AG20443 (cell line): ENCODE measurements around the gene PARP6.
A peak's percentile ranks its signal among the peaks of the same experiment; 100 is the strongest.

Experiments used
- DNase-seq: peaks from one replicate; pipeline ENCODE4 v3.0.0; 2012; ENCODE audit warnings: low spot score, mixed read lengths

PARP6 gene, protein sequence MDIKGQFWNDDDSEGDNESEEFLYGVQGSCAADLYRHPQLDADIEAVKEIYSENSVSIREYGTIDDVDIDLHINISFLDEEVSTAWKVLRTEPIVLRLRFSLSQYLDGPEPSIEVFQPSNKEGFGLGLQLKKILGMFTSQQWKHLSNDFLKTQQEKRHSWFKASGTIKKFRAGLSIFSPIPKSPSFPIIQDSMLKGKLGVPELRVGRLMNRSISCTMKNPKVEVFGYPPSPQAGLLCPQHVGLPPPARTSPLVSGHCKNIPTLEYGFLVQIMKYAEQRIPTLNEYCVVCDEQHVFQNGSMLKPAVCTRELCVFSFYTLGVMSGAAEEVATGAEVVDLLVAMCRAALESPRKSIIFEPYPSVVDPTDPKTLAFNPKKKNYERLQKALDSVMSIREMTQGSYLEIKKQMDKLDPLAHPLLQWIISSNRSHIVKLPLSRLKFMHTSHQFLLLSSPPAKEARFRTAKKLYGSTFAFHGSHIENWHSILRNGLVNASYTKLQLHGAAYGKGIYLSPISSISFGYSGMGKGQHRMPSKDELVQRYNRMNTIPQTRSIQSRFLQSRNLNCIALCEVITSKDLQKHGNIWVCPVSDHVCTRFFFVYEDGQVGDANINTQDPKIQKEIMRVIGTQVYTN

DNA sequence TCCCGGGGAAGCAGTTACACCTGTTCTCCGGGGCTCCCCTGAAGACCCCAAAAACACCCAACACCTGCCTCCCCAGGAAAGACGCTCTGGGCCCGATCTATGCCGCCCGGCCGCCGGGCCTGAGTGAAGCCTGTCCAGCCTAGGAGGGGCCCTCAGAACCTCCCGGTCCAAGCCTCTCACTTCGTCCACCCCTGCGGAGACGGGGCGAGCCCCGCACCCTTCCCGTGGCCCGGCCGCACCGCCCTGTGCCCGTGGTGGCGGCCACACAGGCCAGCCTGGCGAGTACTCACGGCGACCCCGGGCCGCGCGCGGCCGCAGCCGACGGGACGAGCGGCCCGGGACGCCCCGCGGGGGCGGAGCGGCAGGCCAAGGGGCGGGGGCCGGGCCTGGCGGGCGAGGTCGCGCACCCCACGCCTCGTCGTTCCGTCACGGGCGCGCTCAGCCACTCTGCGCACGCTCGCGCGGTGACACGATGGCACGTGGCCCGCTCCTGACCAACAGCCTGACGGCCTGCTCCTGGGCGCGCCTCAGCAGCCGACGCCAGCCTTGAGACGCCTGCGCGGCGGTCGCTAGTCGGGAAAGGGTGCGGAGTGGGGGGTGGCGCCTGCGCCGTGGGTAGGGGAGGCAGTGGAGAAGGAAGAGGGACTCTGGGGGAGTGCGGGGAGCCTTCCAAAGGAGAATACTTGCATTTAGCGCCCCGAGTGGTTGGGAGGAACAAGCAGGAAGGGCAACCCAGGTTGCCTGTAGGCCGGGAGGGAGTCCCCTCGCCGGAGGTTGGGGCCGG lies at the start of gene PARP6:
PARP6 (minus strand) TSS at position 342 of the 784 bp plus-strand sequence. CDS start 5,077 bp downstream, outside the sequence.
- DNase-seq: peak; percentile 100

DNA sequence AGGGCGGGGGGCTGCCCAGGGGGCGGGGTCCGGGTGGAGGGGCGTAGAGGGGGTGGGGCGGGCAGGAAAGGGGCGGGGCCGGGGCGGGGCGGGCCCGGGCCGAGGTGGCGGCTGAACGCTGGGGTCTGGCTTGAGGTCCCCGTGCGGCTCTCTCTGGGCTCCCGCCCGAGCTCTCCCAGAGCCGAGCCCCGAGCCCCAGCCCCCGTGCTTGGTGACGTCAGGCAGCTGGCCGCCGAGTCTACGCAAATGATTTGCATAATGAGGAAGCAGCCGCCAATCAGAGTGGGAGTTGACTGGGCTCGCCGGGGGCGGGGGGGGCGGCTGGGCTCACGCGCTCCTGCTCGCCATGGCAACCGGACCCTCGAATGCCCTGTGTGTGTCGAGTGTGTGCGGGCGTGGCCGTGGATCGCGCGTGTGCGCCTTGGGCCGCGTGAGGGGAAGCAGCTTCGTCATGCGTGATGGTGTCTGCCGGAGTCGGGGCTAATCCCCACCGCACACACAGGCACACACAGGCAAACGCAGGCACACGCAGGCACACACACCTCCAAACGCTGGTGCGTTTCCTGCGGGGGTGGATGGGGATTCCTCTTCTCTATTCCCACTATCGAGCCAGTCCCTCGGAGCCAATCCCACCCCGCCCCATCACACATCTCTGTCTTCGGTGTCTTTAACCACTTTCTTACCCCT lies 47.8 kb upstream of the PARP6 start, which contains the start of gene CELF6:
CELF6 (minus strand) TSS at position 173 of the 687 bp plus-strand sequence. CDS start 283 bp downstream, outside the sequence.
- peak; percentile 90 for DNase-seq

DNA sequence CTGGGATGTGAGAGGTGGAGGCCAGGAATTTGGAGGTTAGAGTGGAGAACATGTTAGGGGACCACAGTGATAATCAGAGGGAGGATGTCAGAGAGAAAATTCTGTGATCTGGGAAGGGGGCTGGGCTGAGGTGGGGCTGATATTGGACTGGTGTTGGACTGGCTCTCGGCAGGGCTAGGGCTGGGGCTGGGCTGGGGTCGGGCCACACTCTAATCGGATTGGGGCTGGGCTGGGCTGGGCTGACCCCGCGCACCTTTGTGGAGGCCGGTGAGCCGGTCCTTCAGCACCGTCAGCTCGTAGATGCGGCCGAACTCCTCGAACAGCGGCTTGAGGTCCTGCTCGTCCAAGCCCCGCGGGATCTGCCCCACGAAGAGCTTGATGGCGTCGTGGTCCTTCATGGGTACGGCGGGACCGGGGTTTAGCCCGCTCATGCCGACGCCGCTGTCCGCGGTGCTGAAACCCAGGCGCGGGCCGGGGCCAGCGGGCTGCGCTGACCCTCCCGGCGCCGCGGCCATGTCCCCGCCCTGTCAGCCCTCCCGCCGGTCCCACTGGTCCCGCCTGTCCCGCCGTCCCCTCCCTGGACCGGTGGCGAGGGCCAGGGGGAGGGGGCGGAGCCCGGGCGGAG lies 47.1 kb upstream of the PARP6 start:
- DNase-seq: peak; percentile 94

DNA sequence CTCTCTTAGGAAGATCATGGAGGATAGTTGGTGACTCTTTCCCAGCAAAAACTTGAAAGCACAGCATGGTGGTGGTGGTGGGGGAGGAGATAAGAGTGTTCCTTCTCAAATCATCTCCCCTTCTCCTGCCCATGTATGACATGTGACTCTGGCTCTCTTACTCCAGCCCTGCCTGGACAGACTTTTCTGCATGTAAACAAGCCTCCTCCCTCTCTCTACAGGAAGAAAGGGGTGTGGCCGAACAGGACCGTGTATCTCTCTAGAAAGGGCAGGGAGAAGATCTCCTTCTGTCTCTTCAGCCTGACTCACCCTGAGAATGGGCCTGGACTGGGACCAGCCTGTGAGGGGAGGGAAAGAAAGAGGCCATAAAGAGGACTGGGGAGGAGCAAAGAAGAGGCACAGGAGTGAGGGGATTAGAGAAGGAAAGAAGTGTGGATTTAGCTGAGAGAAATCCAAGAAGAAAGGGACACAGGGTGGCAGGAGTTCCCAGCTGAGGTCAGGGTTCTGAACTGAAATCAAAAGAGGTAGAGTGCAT lies 46.1 kb upstream of the PARP6 start:
- DNase-seq: no peak

DNA sequence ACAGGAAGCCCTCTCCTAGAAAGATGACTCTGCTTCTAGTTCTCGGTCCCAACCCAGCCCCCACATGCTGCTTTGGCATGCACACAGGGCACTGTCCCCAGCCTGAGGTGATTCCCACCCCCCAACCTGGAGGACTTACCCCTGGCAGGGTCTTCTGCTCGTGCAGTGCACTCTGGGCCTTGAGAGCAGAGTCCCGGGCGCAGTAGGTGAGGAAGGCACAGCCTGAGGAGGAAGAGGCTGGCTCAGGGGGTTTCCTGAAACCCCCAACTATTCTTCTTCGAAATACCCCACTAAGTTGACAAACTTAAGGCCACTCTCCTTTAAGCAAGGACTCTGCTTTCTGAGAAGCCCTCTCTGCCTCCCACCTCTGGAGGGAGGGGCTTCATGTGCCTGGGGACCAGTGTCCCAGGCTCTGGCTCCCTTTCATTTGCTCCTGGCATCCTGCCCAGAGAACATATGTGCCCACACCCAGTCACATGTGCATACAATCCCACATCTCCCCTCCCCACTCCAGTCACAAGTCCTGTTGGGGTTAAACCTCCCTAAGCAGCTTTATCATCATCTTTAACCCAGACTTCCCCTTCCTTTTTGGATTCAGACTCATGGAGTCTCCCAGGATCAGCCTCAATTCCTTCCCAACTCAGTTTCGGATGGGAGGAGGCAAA lies 43.5 kb upstream of the PARP6 start:
- no peak for DNase-seq

DNA sequence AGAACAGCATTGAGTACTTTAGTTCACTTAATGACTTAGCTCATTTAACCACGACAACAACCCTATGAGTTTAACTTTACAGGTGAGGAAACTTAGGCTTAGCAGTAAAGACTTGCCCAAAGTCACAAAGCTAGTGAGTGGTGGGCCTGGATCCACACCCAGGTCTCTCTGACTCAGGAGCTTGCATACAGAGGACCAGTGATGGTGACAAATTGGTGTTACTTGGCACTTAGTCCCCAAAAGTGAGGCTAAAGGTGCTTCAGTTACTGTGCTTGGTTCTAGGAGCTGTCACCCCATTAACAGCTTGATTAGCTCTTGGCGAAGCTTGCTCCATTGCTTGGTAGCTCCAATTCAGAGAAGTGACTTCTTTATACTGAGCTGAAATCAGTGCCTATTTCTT lies 41.5 kb upstream of the PARP6 start:
- no peak for DNase-seq

DNA sequence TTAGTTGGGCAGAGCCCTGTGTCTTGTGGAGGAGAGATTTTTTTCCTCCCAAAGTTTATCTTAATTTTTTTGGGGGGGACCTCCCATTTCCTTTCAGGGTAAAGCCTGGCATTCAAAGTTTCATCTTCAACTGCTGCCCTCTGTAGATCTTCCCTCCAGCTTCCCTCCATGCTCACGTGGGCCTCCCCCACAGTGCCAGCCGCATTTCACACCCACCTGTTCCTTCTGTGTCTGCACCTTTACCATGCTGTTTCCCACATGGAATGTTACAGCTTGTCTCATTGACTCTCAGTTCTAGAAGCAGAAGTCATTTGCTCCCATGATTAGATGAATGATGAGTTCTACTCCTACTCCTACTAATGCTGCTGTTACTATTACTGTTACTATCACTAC lies 41.1 kb upstream of the PARP6 start:
- DNase-seq: no peak

DNA sequence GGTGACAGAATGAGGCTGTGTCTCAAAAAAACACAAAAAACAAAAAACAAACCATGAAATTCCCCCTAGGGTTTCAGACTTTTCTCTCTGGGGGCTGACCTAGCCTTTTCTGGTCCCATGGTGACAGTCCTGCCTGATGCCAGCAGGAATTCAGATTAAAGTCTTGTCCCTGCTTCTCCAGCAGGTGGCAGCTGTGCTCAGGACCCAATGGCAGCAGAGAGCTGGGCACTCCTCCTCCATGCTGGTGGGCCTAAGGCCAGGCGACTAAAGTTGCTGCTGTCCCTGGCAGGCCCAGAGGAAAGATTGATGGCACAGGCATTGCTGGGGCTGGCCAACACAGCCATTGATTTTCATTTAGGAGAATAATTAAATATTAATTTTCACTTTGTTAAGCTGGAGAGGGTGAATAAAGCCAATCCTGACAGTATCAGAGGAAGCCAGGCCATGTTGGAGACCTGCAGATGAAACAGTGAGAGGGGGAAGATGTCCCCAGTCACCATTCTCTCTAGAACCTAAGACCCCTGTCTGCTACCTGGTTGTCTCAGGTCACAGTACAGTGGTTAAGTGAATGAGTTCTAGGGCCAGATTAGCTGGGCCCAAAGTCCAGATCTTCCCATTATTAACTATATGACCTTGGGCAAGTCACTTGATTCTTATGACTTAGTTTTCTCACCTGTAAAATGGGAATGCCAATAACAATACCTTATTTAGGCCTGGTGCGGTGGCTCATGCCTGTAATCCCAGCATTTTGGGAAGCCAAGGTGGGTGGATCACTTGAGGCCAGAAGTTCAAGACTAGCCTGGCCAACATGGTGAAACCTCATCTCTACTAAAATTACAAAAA lies 40.5 kb upstream of the PARP6 start:
- DNase-seq: peak; percentile 93

DNA sequence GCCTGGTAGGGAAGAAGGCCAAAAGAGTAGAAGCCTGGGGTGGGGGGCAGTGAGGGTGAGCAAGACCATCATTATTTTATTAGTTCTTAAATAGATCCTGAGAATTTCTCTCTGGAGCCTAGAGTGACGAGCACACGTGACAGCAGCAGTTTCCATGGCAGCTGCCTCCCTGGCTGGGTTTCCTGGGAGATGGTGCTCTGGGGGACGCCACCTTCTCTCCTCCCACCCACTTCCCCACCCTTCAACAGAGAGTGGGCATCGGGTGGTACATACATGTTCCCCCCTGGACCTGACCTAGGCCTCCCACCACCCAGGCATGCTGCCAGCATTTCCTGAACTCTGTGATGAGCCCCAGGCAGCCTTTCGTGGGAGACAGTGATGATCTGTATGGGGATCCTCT lies 34.7 kb upstream of the PARP6 start:
- no peak for DNase-seq

DNA sequence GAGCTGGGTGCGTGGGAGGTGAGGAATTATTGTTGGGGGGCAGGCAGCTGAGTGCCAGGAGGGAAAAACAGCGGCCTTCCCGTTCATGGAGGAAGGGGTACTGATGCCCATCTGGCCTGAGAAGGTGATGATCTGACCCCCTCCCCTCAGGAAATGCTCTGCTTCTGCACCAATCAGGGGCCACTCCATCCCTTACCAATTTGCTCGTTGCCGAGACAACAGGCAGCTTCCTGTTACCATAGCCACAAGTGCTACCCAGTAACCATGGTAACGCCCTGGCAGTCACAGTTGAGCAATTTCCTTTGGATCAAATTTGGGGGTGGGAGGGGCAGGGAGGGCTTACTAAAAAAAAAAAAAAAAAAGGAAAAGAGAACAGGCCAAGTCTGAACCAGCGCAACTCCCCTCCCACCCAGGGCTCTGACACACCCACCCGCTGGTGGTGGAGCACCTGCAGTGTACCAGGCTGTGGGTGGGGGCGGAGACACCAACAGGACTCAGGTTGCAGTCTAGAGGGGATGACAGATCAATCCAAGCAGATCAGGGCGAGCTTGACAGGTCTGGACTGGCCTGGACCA lies 33.9 kb upstream of the PARP6 start:
- no peak for DNase-seq

DNA sequence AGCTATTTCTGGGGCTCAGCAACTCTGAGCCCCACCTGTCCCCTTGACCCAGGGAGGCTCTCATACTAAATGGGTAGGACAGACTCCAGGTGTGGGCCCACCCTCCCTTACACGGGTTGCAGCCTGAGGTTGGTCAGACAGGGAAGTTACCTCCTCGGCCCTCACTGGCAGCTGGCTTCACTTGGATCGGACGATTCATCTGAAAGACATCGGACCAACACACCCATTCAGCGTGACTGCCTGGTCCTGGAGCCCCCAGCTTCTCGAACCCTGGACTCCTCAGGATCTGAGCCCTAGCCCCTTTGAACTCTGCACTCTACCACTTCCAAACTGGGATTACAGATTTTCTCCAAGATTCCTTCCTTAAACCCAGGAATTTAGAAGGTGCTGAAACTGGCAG lies 32.2 kb upstream of the PARP6 start:
- DNase-seq: no peak

DNA sequence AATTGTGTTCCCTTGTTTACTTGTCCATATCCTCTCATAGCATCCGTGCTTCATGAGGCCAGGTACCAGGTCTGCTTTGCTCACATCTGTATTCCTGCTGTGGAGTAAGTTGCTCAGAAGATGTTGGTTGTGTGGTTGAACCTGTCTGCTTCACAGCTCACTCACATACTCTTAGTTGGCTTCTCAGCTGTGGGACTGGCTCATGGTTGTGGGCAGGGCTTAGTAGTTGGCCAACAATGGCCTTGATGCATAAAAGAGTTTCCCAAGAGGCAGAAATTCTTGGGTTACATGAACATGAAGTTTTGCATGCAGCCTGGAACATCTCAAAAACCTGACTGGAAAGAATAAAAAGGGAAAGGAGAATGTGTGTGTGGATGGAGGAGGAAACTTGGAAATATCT lies 30.6 kb upstream of the PARP6 start:
- no peak for DNase-seq

DNA sequence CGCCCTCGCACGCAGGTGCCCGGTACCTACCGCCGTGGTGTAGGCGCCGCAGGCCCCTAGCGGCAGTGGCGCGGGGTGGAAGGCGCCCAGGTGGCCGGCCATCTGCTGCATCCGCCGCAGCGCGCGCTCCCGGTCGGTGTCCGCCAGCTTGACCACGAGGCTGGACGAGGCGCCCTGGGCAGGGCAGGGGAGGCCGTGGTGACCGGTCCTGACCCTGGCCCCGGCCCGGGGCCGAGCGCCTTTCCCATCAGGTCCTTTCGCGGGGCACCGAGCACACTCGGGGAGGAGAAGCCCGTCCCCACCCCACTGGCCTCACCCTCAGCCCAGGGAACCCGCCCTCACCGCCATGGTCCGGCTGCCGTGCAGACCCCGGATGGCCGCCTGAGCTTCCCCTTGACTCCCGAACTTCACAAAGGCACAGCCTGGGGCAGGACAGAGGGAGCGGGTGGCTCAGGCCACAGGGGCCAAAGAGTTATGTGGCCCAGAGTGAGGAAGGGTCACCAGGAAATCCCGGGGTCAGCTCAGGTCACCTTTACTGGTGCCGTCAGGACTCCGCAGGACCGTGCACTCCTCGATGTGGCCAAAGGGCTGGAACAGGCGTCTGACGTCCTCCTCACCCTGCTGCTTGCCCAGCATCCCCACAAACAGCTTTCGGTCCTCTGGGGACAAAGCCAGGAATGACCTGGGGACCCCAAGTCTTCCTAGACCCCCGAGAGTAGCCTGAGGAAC lies 17.4 kb upstream of the PARP6 start:
- DNase-seq: no peak

DNA sequence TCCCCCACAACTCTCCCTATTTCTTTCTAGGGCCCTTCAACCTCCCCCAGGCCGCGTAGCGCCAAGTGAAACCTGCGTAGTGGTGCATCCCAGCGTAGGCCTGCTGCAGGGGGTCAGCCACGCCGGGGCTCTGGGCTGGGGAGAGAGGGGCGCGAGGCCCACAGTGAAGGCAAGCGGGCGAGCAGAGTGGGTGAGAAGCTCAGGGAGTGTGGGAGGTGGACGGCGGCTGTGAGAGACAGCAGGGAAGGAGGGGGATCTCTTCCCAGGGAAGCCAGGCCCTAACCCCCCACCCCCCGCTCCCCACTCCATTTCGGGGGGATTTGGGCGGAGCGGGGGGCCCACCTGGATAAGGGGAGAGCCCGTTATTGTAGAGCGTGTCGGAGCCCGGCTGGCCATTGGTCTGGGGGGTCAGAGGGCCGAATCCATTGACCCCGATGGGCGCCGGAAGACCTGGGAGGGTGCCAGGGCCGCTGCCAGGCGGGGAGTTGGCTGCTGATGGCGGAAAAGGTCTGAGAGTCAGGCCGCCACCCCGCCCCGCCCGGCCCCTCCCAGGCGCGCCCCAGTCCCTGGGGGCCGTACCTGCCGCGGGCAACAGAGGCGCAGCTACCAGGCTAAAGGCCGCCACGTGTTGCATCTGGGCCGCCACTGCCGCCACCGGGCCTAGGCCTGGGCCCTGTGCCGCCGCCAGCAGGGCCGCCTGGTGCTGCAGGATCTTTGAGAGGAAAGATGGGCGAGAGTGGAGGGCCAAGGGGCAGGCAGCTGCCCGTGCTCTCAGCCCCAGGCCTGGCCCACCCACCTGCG lies 16.6 kb upstream of the PARP6 start:
- DNase-seq: no peak

DNA sequence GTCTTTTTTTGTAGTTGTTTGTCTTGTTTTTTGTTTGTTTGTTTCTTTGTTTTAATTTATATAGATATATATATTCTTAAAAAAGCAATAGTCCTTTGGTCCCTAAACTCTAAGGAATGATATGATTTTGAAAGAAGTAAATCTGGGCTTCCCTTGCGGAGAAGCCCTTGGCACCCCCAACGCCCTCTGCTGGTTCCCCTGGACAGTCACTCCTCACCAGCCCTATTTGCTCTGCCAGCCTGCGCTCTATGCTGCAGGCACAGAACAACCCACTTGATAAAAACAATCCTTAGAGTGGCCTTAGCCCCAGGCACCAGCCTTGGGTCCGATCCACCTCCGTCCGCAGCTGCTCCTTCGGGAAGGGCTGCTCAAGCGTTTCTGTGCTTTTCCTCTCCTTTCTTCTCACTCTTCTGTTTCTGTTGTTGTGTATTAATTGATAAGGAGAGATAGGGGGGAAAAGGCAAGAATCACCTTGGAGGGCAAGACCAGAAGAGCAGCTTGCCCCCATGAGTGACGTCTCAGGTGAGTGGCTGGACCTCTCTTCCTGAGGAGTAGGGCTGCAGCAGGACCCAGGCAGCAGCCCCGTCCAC lies 13.7 kb upstream of the PARP6 start:
- peak; percentile 72 for DNase-seq

DNA sequence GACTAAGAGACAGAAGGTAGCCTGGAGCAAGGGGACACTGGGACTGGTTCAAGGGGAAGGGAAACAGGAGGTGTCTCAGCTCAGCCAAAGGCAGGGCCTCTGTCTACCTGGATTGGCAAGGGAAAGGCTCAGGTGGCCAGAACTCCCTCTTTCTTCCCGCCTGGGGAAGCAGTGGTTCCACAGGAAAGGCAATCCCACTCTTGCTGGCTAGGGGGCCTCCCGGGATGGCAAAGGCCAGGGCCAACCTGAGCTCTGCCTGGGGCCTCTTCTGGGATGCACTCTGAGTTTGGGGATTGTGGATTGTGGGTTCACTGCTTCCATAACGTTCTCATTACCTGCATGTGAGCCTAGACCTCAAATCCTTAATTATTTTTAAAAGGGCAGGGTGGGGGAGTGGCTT lies 13.0 kb upstream of the PARP6 start:
- no peak for DNase-seq

DNA sequence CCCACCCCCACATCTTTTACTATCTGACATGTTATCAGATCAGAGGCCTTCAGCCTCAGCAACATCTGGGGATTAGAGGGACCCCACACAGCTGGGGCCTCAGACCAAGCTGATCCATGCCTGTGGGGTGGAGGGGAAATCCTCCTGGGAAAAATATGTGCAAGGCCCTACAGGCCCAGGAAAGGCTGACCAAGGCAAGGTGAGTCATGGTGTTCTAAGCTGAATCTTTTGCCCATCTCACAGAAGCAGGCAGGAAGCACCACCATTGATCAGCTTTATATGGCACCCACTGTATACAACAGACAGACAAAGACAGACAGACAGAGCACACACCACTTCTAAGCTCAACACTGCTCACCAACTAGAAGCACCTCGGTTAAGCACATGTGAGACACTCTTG lies 12.4 kb upstream of the PARP6 start:
- no peak for DNase-seq

DNA sequence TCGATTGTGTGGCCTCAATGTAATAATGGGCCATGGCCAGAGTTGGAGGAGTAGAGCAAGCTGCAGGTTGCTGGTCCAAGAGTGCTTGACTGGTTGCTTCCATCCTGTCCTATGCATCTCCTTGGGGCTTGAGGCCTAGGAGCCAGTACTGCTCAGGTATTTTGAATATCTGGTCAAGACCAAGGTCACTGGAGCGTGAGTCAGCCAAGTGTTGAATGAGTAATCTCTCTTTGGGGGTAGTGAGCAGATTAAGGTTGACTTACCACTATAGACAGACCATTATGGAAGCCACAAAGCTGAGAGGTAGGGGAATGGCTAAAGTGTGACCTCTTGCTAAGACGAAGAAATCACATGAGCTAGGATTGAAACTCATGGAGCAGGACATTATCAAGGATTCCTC lies 9.4 kb upstream of the PARP6 start:
- no peak for DNase-seq
